Activated CD8-positive, alpha-beta memory T cell treated with anti-CD3 and anti-CD28 coated beads for 24 hours (primary cell): ENCODE data around the gene SLC25A26.

Source experiments
- DNase-seq: peaks from one replicate; pipeline ENCODE4 v3.0.0-alpha.2; 2020

SLC25A26 gene

DNA sequence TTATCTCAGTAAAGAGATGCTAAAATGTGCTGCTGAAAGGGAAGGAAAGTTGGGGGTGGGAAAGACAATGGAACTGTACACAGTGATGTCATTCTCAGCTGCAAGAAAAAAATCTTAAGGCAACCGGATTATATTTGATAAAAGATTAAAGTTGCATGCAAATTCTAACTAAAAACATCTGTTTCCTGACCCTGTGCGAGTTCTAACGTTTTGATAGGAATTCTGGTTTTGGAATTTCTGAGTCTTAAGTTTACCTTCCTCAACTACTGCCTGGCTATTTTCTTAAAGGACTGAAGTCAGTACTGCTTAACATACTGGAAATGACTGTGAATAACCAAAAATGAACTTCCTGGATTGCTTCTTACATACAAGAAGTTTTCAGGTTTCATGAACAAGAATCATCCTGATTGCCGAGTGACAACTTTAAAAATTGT, 115.5 kb downstream of the SLC25A26 start:
- DNase-seq = no peak

DNA sequence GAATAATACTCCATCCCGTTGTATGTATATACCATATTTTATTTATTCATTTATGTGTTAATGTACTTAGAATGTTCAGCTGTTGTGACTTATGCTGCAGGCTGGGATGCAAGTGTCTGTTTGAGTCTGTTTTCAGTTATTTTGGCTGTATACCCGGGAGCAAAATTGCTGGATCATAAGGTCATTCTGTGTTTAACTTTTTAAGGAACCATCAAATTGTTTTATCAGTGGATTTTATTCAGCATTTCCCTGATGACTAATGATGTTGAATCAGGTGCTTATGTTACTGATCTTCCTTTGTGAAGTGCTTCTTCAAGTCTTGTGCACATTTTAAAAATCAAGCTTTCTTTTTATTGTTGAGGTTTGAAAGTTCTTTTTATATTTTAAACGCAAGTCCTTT, 118.1 kb downstream of the SLC25A26 start:
- no peak for DNase-seq

DNA sequence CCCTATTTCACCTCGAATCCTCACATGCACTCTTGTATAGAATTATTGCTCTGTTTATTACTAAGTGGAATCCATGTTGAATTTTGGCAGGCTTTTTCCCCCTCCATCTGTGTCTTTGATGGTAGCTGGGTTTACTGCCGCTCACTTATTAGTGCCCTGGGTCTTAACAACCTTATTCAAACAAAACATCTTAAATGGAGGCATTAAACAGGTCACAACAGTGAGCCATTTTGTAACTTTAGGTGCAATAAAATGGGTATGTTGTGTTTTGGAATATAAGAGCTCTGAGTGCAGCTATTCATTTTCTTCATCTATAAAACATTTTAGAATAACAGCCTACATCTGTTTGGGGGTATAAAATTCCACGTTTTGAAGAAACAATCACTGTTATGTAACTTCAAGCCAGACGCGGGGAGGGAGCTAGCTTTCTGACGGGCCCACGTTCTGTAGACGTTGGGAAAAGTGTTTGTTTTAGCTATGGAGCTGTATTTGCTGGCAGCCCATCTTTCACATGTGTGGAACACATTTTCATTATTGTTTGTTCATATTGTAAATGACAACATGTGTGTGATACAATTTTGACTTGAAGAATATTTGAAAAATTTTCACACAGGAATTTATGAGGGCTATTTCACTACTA, 122.0 kb downstream of the SLC25A26 start:
- no peak for DNase-seq

DNA sequence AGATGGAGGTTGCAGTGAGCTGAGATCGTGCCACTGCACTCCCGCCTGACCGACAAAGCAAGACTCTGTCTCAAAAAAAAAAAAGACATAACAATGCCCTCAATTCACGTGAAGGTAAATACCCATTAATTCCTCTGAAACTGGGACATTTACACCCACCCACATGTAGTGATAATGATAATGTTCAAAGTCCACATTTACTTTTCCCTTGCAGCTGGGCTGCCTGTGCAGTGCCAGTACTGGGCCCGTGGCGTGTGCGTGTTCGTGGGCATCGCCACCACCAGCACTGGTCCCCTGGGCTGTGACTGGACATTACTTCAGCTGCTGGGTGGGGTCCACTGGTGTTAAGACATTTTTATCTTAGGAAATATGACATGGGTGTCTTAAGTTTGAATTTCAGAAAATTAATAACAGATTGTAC, 123.6 kb downstream of the SLC25A26 start:
- DNase-seq = no peak

DNA sequence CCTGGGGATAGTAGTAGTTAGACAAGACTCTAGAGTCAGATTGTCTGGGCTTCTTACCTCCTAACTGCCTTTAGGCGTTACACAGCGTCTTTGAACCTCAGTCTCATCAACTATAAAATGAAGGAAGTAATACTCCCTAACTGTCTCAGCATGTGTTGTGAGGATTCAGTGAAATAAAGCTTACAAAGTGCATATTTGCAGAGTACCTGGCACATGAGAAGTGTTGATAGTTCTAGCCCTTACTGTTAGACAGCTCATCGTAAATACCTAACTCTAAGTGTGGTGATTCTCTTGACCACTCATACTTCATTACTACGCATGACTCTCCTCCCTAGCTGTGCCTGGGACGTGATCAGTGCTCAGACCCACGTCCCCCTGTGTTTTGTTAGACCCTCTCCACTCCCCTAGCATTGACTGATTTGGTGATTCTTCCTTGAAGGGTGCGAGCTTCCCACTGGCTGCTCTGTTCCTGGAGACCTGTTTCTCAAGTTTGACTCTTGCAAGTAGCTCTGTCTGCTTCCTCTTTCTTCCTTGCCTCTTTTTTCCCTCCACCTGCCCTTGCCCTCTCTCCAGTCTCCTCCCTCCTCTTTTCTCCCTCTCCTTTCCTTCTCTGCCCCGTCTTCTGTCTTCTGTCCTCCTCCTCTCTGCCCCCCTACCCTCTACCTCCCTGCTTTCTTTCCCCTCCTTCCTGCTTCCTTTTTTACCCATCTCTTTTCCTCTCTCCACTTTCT, 124.2 kb downstream of the SLC25A26 start:
- DNase-seq = no peak

DNA sequence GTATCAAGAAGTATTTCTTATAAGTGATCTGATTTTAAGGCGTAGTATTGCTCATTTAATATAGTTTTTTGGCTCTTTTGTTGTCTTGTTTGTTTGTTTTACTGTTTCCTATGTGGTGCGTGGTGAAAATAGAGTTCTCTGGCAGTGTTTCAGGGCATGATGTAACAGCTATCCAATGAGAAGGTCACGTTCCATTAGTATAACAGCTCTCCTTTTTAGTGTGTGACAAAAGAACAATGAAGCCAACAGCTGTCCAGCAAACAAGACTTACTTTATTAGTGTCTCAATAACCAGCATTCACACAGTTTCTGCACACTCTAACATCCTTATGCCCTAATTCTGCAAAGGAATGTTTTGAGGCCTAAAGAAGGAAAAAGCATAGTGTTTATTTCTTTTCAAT, 127.9 kb downstream of the SLC25A26 start:
- no peak for DNase-seq

DNA sequence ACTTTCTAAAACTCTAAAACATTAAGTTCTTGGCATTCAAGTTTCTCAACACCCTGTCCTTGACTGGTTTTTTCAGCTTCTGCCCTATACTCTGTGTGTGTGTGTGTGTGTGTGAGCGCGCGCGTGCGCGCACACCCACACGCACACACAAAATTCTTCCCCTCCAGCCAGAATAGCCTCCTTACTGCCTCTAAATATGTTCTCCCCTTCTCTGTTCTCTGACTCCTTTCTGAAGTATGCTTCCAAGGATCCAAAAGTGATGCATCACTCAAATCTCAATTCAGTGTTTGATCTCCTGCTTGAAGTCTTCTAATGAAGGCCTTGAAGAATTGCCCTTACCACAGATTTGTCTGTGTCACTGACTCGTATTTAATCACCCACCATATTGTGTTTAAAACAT, 129.8 kb downstream of the SLC25A26 start:
- no peak for DNase-seq

DNA sequence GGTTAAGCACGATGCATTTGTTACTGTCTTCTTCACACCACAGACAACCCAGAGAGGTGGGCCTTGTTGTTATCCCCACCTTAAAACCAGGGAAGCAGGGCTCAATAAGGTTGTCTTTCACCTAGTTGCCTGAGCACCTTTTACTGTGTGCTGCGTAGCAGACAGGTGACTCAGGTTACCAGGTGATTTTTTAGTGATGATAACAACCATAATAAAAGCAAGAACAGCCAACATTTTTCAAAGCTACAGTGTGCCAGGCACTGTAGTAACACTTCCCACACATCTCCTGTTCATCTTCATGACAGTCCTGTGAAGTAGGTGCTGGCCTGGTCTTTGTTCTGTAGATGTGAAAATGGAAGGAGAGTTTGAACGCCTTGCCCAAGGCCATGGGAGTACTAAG, 132.2 kb downstream of the SLC25A26 start:
- DNase-seq = no peak

DNA sequence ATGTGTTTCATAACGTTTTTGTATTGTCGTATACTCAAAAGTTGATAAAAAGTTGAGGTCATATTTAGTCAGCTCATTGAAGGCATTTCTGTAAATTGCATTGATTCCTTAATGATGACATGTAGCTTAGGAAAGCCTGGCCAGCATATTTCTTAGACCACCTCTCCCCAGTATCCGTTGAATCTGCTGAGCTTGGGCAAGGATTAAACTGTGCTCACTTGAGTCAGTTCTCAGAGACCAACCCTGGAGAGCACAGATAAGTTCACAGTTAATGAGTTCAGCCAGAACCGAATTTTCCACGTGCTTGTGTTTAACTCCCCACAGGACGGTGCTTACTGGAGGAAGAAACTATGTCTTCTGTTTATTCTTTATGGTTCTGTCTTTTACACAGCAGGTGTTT, 132.7 kb downstream of the SLC25A26 start:
- no peak for DNase-seq

DNA sequence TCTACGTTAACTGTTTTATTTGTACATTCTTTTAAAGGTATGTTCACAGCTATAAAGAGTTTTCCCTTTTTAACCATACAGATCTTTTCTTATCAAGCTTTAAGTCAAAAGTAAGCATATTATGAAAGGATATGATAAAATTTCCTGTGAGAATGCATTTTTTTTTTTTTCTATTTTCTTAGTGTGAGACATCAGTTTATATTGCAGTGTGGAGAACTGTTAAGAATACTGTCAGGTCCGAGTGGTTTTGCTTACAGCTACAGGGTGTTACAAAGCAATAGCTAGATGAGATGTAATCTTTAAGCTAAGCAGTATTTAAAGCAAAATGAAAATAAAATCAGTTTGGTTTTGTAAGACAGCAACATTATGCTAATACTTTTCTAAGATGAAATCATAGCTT, 133.2 kb downstream of the SLC25A26 start:
- no peak for DNase-seq

DNA sequence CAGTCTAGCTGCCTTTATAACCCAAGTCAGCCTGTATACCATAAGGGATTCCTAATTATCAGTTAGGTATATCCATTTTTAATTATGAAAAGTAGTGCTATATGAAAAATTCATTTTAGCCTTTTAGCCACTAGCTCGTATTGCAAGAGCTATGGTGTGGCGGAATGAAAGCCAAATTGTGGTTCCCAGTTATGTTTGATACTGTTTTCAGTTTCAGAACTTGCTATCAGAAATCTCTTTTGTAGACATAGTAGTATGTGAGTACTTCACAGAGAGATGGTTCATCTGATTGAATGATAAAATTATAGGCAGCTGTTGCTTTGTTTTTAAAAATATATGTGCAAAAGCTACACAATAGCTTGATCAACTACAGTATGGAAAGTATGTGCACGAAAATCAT, 134.6 kb downstream of the SLC25A26 start:
- no peak for DNase-seq

DNA sequence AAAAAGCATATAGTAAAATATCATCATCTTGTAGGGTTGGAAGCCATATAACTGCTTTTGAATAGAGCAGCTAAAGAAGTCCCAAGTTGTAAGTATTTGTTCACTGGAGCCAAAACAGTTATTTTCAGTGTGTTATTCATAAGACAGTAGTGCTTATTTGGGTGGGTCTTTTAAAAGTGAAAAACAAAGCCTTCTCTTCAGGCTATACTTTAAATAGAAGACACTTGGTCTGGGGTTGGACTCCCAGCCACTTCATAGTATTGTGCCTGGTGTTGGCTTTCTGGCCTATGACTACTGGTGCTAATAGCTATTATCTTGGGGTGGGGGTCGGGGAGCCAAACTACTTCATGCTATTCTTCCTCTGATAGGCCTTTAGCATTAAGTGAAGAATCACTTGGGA, 135.2 kb downstream of the SLC25A26 start:
- no peak for DNase-seq

DNA sequence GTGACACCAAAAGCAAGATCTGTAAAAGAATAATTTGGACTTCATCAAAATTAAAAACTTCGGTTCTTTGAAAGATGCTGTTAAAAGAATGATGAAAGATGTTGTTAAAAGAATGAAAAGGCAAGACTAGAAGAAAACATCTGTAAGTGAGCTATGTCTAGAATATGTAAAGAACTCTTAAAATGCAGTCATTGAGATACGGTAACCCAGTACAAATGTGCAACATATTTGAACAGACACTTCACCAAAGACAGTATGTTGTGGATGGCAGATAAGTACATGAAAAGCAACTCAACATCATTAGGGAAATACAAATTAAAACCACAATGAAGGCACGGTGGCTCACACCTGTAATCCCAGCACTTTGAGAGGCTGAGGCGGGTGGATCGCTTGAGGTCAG, 140.6 kb downstream of the SLC25A26 start:
- DNase-seq = no peak

DNA sequence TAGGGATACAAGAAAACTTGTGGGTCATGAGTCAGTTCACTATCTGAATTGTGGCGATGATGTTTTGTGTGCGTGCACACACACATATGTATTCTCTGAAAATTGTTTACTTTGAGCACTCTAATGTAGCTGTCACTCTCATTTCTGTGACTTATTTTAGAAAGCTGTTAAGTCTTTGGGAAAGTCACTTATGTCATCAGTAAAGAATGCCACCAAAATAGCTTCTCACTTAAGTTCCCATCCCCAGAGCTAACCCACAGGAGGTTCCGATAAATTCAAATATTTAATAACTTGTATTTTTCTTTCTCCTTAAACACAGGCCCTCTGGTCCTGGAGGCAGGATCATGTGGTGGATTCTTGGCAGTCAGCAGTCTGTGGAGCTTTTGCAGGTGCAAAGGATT, 141.7 kb downstream of the SLC25A26 start:
- no peak for DNase-seq

DNA sequence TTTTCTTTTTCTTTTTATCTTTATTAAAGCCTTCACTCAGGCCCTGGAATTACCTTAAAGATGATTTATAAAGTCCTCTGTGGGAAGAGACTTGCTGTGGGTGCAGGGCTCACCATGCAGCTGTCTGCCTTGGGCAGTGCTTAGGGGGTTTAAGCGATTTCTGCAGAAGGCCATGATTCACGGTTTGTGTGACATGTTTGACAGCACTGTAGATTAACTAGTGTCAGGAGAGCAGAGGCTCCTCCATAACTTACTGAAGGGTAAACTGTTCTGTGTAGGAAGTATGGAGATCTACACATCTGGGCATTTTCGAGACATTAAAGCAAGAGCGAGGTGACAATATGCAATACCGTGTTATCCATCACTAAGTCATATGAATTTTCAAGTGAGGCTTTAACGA, 142.3 kb downstream of the SLC25A26 start:
- DNase-seq = no peak

DNA sequence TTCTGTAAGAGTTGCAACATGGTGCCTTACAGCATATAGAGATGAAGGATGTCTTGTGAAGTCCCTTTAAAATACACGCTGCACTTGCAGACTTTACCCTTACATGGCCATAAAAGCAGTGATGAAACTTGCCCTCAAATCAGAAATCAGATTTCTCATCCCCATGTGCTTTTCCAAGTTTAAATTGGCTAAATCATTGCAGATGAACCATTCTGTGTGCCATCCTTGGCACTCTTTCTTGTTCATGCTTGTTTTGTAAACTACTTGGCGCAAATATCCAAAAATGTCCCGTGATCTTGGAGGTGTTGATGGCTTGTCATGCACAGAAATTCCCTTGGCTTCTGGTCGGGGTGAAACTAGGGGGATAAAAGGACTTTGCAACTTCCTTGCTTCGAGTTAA, 144.3 kb downstream of the SLC25A26 start:
- DNase-seq = no peak

DNA sequence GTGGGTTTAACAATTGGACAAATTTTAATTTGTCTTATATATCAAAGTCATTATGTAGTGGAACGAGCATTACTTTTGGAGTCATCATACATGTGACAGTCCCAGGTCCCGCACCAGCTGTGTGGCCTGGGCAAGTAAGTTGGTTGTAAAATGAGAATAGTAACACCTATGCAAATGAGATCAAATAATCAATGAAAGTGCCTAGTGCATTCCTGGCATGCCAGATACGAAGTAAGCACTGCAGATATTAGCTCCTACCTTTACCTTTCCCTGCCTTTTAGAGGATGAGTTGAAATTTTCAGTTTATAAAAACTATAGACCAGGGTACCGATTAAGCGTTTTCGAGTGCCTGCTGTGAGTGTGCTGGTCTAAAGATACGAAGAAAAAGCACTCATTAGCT, 145.9 kb downstream of the SLC25A26 start:
- no peak for DNase-seq

DNA sequence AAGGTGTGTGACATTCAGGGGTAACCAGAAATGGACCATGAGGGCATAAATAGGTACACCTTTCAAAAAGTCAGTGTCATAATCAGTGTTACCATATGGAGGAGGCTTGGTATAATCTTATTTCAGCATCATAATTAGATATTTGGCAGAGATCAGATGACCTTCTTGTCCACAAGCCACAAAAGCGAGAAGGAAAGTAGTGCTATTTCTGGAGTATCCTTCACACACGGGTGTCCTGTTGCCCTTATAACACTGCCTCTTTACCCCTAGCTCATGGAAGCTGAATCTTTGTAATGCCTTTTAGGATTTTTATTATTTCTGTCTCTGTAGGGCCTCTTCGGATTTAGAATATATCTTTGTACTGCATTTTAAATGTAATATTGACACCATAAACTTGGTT, 147.2 kb downstream of the SLC25A26 start:
- DNase-seq = no peak

DNA sequence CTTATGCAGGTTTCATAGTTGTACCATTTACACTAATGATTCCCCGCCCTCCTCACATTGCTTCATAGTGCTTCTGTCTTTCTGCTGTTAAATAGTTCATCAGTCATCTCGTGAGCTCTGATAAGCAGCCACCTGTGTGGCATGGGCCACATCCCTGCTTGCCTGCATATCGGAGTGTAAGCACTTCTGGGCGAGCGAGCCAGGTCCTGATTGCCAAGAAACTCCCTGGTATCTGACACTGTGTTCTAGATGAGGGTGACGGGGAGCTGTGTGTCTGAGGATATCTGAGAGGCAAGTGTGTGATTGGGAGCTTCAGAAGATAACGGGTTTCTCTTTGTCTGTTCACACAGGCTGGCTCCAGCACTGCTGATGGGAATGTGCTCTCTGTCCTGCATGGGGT, 149.4 kb downstream of the SLC25A26 start:
- no peak for DNase-seq

DNA sequence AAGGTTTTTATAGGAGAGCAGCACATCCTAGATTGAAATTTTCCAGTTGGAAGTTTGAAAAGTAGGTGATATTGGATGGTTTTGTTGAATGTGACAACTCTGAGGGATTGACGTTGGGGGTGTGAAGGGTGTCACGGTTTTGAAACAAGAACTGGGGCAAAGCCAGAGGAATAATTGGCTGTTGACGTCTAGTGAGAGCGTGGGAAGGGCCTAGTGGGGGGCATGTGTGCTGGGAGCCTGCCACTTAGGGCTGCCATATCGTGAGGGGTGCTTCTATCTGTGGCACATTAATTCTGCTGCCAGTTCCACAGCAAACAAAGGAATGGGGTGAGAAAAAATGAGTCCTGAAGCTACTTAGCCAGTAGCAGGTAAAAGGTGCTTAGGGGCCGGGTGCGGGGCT, 150.6 kb downstream of the SLC25A26 start:
- no peak for DNase-seq

DNA sequence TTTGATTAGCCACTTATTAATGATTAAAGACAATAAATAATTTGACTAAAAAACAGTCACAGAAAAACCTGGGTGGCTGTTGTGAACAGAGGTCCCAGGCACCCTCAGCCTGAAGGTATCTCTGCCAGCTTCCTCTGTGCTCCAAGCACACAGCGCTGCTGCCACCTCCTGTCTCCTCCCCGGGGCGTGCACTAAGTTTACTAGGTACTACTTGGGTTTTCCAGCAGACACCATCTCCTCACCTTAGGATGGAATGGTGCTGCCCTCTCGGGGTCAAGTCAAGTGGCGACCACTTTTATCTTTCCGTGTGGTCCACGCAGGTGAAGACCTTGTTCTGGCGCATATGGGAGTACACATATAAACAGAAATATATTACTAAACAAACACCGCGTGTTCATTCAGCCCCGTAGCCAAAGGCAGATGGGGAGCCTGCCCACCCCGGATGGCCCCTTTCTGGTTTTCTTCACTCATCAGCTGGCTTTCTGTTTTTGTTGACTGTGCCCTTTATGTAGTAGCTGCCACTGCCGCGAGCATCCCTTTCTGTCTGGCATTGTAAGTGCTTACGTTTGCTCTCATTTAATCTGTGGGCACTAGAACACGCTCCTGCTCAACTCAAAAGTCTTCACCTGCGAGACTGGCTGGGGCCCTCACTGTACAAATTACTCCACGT, 152.0 kb downstream of the SLC25A26 start:
- no peak for DNase-seq

DNA sequence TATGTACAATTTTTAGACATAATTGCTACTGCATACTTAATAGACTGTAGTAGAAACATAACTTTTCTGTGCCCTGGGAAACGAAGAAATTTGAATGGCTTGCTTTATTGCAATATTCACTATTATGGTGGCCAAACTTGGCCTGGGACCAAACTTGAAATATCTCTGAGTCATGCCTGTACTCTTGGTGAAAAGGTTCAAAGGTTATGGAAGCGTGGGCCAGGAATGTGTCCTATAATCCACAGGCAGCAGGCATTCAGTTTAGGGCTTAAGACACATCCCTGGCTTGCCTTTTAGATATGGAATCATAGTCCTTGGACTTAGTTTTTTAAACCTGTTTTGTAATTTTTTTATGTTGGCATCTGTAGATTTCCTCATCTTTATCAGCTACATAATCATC, 155.8 kb downstream of the SLC25A26 start:
- DNase-seq = no peak

DNA sequence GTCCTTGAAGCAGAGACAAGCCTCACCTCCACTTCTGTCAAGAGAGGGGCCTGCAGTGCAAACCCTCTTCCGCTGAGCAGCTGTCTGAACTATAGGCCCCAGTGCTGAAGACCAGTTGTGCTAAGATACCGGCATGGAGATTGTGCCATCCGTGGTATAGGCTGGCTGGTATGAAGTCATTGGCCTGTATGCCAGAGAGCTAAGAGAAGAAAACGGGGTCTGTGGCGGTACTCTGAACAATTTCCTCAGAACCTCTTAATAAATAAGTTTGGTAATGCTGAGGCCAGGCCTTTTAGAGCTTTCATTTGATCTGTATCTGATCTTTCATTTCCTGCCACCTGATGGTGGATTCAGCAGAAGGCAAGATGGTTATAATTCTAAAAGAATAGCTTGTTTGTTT, 157.0 kb downstream of the SLC25A26 start:
- DNase-seq = no peak

DNA sequence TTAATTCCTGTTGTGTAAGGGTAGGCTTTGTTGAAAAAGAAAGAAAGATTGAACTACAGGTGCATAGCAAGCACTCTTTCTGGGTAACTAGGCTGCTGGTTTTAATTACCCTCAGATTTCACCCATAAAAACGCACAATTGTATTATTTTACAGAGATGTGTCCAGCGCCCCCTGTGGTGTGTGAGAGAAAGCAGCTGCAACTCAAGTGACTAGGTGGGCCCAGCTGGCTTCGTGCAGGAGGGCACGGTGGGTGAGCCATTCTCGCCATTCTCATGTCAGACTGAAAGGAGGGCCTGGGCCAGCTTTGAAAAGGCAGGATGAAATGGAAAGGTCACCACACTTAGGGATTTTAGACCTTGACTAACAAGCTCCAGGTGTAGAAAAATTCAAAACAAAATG, 157.5 kb downstream of the SLC25A26 start:
- no peak for DNase-seq
